Gastrocnemius medialis (tissue), 4 donors: Measurements from ENCODE around the gene GAB2. TPM values are rescaled to one million over a fixed set of nuclear protein-coding genes. Genes with fewer than 3 reads are reported as not detected.

Source experiments
- ATAC-seq, 2 donors: fragments of 150-250 bp; one replicate each; pipeline ENCODE4 v1.9.1; 2016
- DNase-seq, 2 donors: peaks; one replicate each; pipeline ENCODE4 v3.0.0-alpha.2; 2019
- H3K27ac ChIP-seq, 4 donors: fragments of 200-600 bp; sonication (generic); 1 replicate in 1 of 4; 2 replicates in 3 of 4; pipeline ENCODE4 v1.5.1; 2016 to 2018; ENCODE audit warnings: mild to moderate bottlenecking in 2 of 4, moderate library complexity in 1 of 4
- H3K27me3 ChIP-seq, 3 donors: fragments of 200-600 bp; sonication (generic) in 2 of 3; 1 replicate in 1 of 3; 2 replicates in 2 of 3; pipeline versions ENCODE4 v1.5.1 to v1.6.0; 2016 to 2019; ENCODE audit warnings: mild to moderate bottlenecking in 1 of 3, moderate library complexity in 1 of 3
- H3K36me3 ChIP-seq, 2 donors: fragments of 200-600 bp; sonication (generic) in 1 of 2; one replicate each; pipeline ENCODE4 v1.5.1; 2017 to 2018
- H3K4me1 ChIP-seq, 2 donors: fragments of 200-600 bp; sonication (generic) in 1 of 2; one replicate each; pipeline ENCODE4 v1.5.1; 2016 to 2017; ENCODE audit warnings: mild to moderate bottlenecking in 2 of 2
- H3K4me3 ChIP-seq, 4 donors: fragments of 200-600 bp; sonication (generic) in 3 of 4; 1 replicate in 1 of 4; 2 replicates in 3 of 4; pipeline ENCODE4 v1.5.1; 2016 to 2019; ENCODE audit warnings: mild to moderate bottlenecking in 2 of 4
- H3K9me3 ChIP-seq, 3 donors: fragments of 200-600 bp; sonication (generic) in 2 of 3; 1 replicate in 1 of 3; 2 replicates in 2 of 3; pipeline ENCODE4 v1.5.1; 2016 to 2019
- CTCF ChIP-seq, 5 experiments: fragments of 450-650 bp in 3 of 5; fragments of 200-600 bp in 2 of 5; sonication (generic) in 2 of 5; IDR thresholded peaks in 4 of 5; conservative IDR thresholded peaks in 1 of 5; 1 replicate in 4 of 5; 2 replicates in 1 of 5; pipeline ENCODE4 v1.5.1; 2016 to 2019; ENCODE audit warnings: antibody characterized with exemption in 5 of 5, mild to moderate bottlenecking in 3 of 5, moderate library complexity in 3 of 5
- POLR2A ChIP-seq, 2 donors: fragments of 450-650 bp; IDR thresholded peaks; one replicate each; pipeline ENCODE4 v1.6.1; 2017; ENCODE audit warnings: antibody characterized with exemption in 2 of 2, mild to moderate bottlenecking in 2 of 2, moderate library complexity in 2 of 2
- in situ Hi-C, 4 donors: fragments of 200-750 bp; cut with MboI; loops; one replicate each; pipeline versions ENCODE4 v1.15.0 to v1.8.0; 2017; ENCODE audit warnings: low sequenced_read_pairs in 4 of 4
- intact Hi-C: fragments of 100-400 bp; cut with DNase I; formaldehyde crosslinking; loops from one replicate; pipeline ENCODE4 v1.15.1; 2023; ENCODE audit warnings: low total_unique reads
- total RNA-seq, 4 donors: library from RNA; depleted of rRNA; stranded (reverse); fragments of >200 nt; gene quantifications; one replicate each; pipeline versions ENCODE4 v1.1.0 to v1.2.3, GENCODE V29; 2016

GAB2 gene
- total RNA-seq, 4 donors from 2014 or later: 4.9 to 68.0 (median 25.8) TPM

GRCh38 chr11:78451371-78452150, 33.9 kb upstream of the GAB2 start:
- TF ChIP-seq CTCF (IDR thresholded peaks at IDR 0.05 in 4 of 5, conservative IDR thresholded peaks at IDR 0.05 in 1 of 5): no peak
- no peak for TF ChIP-seq POLR2A (IDR thresholded peaks at IDR 0.05)
- Histone ChIP-seq H3K36me3 (peaks cover 0 to under 1% of the 10 kb centered on the region in 2 donors), H3K27me3 (no peaks in the 10 kb centered on the region), H3K4me1 (no peaks in the 10 kb centered on the region), H3K27ac (no peak overlapping the region), H3K4me3 (no peak overlapping the region), H3K9me3 (no peaks in the 10 kb centered on the region)
- ATAC-seq (no peak), DNase-seq (no peak)
- in situ Hi-C loops (no loop called here), intact Hi-C loops (no loop called here)

DNA sequence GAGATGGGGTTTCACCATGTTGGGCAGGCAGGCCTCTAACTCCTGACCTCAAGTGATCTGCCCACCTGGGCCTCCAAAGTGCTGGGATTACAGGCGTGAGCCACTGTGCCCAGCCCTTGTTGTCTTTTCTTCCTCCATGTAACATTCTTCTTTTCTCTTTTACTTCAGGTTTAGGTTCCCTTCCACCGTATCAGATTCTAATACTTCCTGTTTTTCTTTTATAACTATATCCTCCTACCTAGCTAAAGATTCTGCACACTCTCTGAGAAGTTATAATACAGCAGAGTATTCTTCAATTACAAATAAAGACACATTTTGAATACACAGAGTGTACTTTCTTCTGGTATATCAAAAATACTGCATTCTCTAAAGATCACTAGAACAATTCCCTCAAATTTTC, 33.2 kb upstream of the GAB2 start:
- in situ Hi-C loops (no loop called here), intact Hi-C loops (no loop called here)

DNA sequence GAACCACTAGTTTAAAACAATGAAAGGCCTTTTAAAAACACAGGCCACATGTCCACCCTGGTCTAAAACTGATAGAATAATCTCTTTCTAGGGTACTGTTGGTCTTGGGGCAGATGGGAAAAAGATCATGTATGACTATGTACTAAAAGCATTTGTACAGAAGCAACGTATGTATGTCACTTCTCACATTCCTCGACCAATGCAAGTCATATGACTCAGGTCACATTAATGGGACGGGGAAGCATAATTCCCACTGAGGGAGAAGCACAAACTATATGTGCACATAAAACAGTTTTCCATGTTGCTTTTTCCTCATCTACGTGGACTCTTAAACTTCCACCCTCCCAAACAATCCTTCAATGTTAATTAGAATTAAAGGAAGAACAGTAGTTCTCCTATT, 32.2 kb upstream of the GAB2 start:
- H3K27ac ChIP-seq: no peak overlapping the region
- H3K36me3 ChIP-seq: no peaks in the 10 kb centered on the region
- ATAC-seq (no peak), DNase-seq (no peak)
- H3K4me1 ChIP-seq: no peaks in the 10 kb centered on the region
- in situ Hi-C loops: no loop called here
- H3K9me3 ChIP-seq: no peaks in the 10 kb centered on the region
- intact Hi-C loops: no loop called here
- TF ChIP-seq POLR2A (IDR thresholded peaks at IDR 0.05) (no peak), CTCF (IDR thresholded peaks at IDR 0.05 in 4 of 5, conservative IDR thresholded peaks at IDR 0.05 in 1 of 5) (no peak)
- H3K4me3 ChIP-seq: no peak overlapping the region
- H3K27me3 ChIP-seq: no peaks in the 10 kb centered on the region

More for the DNA sequence above, 33.2 kb upstream of the GAB2 start:
- Histone ChIP-seq H3K4me1 (no peaks in the 10 kb centered on the region), H3K4me3 (no peak overlapping the region), H3K27ac (no peak overlapping the region), H3K9me3 (no peaks in the 10 kb centered on the region), H3K36me3 (no peaks in the 10 kb centered on the region), H3K27me3 (no peaks in the 10 kb centered on the region)
- TF ChIP-seq POLR2A (IDR thresholded peaks at IDR 0.05) (no peak), CTCF (IDR thresholded peaks at IDR 0.05 in 4 of 5, conservative IDR thresholded peaks at IDR 0.05 in 1 of 5) (no peak)
- ATAC-seq (no peak), DNase-seq (no peak)

GRCh38 chr11:78446210-78446609, 28.6 kb upstream of the GAB2 start:
- no peaks in the 10 kb centered on the region for H3K9me3 ChIP-seq

More at GRCh38 chr11:78446210-78446609, 28.6 kb upstream of the GAB2 start:
- no peak overlapping the region for H3K27ac ChIP-seq
- in situ Hi-C loops: no loop called here
- DNase-seq: no peak
- H3K27me3 ChIP-seq: no peaks in the 10 kb centered on the region
- H3K4me1 ChIP-seq: no peaks in the 10 kb centered on the region
- H3K36me3 ChIP-seq: peaks cover 2 to 8% of the 10 kb centered on the region in 2 donors
- no peak for ATAC-seq
- H3K4me3 ChIP-seq: no peak overlapping the region
- no peak for TF ChIP-seq CTCF (IDR thresholded peaks at IDR 0.05 in 4 of 5, conservative IDR thresholded peaks at IDR 0.05 in 1 of 5)
- TF ChIP-seq POLR2A (IDR thresholded peaks at IDR 0.05): no peak
- intact Hi-C loops: no loop called here
